Measurements from ENCODE around the gene TGFB1. TPM values are rescaled to one million over a fixed set of nuclear protein-coding genes. Genes with fewer than 3 reads are reported as not detected.

Gene TGFB1
- total and polyA plus RNA-seq, 9 of the 15 experiments (the other 6 are each of a cell fraction or from before 2014, with no cell fraction given): 0.24 to 159 (median 17.2) TPM

DNA sequence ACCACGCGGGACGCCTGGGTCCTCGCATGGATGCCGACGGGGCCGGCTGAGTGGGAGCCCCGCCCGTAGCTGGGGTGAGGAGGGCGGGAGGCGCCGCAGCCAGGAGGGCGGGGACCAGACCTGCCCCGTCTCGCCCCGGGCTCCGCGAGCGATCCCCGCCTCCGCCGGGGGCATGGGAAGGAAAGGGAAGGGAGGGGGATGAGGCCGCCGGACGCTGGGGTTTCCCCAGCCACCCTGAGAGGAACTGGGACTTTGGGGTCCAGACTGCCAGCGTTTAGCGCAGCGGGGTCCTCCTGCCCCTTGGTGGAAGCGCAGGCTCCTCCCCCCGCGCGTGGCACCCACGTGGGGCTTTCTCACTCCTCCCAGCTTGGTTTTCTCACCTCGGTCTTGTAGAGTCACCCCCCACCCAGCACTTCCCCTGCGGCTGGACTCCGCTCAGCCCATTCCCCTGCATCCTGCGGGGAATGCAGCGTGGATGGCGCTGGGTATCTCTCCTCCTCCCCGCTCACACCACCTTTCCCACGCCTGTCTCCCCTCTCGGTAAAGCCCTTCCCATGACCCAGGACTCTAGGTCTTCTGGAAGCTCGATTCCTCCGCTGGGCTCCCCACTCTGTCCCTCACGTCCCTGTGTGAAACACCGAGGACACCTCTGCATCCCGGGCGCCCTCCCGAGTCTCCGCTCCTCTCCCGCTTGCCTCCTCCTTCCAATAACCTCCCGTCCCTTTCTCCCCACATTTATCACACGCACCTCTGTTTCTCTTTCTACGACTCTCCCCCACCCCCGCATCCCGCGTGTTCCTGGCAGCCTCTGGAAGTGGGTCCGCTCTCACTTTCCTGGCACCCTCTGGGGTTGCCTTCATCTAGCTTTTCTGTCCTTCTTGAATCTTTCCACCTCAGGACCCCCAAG, 2.1 kb downstream of the TGFB1 start (continued):
- TF ChIP-seq, protein P1, sequence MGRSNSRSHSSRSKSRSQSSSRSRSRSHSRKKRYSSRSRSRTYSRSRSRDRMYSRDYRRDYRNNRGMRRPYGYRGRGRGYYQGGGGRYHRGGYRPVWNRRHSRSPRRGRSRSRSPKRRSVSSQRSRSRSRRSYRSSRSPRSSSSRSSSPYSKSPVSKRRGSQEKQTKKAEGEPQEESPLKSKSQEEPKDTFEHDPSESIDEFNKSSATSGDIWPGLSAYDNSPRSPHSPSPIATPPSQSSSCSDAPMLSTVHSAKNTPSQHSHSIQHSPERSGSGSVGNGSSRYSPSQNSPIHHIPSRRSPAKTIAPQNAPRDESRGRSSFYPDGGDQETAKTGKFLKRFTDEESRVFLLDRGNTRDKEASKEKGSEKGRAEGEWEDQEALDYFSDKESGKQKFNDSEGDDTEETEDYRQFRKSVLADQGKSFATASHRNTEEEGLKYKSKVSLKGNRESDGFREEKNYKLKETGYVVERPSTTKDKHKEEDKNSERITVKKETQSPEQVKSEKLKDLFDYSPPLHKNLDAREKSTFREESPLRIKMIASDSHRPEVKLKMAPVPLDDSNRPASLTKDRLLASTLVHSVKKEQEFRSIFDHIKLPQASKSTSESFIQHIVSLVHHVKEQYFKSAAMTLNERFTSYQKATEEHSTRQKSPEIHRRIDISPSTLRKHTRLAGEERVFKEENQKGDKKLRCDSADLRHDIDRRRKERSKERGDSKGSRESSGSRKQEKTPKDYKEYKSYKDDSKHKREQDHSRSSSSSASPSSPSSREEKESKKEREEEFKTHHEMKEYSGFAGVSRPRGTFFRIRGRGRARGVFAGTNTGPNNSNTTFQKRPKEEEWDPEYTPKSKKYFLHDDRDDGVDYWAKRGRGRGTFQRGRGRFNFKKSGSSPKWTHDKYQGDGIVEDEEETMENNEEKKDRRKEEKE (IDR thresholded peaks at IDR 0.05; ENCODE audit: borderline replicate concordance in 1 of 2, control insufficient read depth in 1 of 2, low read depth in 2 of 2, low read length in 1 of 2): no peak
- TF ChIP-seq SMAD4 (CRISPR knock-in tag; conservative IDR thresholded peaks at IDR 0.05): 0 out of 2 replicates have a peak, but pooled peaks have one; percentile 38
- TF ChIP-seq, protein P2, sequence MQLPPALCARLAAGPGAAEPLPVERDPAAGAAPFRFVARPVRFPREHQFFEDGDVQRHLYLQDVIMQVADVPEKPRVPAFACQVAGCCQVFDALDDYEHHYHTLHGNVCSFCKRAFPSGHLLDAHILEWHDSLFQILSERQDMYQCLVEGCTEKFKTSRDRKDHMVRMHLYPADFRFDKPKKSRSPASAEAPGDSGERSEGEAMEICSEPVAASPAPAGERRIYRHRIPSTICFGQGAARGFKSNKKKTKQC (CRISPR knock-in tag; IDR thresholded peaks at IDR 0.05): no peak; the same call in 1 of the 2 replicates
- TF ChIP-seq KLF6 (CRISPR knock-in tag; IDR thresholded peaks at IDR 0.05; ENCODE audit: borderline replicate concordance): no peak
- no peak for TF ChIP-seq KAT8 (IDR thresholded peaks at IDR 0.05; ENCODE audit: low read depth)
- TF ChIP-seq NCOA2 (IDR thresholded peaks at IDR 0.05; ENCODE audit: partially characterized antibody in 2 of 2): no peak
- TF ChIP-seq, protein P3, sequence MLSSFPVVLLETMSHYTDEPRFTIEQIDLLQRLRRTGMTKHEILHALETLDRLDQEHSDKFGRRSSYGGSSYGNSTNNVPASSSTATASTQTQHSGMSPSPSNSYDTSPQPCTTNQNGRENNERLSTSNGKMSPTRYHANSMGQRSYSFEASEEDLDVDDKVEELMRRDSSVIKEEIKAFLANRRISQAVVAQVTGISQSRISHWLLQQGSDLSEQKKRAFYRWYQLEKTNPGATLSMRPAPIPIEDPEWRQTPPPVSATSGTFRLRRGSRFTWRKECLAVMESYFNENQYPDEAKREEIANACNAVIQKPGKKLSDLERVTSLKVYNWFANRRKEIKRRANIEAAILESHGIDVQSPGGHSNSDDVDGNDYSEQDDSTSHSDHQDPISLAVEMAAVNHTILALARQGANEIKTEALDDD (IDR thresholded peaks at IDR 0.05): no peak
- no peak for TF ChIP-seq IRF2 (CRISPR knock-in tag; IDR thresholded peaks at IDR 0.05)
- TF ChIP-seq, protein P4, sequence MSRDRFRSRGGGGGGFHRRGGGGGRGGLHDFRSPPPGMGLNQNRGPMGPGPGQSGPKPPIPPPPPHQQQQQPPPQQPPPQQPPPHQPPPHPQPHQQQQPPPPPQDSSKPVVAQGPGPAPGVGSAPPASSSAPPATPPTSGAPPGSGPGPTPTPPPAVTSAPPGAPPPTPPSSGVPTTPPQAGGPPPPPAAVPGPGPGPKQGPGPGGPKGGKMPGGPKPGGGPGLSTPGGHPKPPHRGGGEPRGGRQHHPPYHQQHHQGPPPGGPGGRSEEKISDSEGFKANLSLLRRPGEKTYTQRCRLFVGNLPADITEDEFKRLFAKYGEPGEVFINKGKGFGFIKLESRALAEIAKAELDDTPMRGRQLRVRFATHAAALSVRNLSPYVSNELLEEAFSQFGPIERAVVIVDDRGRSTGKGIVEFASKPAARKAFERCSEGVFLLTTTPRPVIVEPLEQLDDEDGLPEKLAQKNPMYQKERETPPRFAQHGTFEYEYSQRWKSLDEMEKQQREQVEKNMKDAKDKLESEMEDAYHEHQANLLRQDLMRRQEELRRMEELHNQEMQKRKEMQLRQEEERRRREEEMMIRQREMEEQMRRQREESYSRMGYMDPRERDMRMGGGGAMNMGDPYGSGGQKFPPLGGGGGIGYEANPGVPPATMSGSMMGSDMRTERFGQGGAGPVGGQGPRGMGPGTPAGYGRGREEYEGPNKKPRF (IDR thresholded peaks at IDR 0.05; ENCODE audit: low read depth, low read length): no peak
- TF ChIP-seq ZNF79 (CRISPR knock-in tag; IDR thresholded peaks at IDR 0.05; ENCODE audit: low read depth): no peak
- no peak for TF ChIP-seq BRF1 (IDR thresholded peaks at IDR 0.05; ENCODE audit: borderline replicate concordance, extremely low read depth, insufficient read length)
- TF ChIP-seq, protein P5, sequence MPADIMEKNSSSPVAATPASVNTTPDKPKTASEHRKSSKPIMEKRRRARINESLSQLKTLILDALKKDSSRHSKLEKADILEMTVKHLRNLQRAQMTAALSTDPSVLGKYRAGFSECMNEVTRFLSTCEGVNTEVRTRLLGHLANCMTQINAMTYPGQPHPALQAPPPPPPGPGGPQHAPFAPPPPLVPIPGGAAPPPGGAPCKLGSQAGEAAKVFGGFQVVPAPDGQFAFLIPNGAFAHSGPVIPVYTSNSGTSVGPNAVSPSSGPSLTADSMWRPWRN (IDR thresholded peaks at IDR 0.05; ENCODE audit: low read depth): peak; percentile 98
- TF ChIP-seq, protein P6, sequence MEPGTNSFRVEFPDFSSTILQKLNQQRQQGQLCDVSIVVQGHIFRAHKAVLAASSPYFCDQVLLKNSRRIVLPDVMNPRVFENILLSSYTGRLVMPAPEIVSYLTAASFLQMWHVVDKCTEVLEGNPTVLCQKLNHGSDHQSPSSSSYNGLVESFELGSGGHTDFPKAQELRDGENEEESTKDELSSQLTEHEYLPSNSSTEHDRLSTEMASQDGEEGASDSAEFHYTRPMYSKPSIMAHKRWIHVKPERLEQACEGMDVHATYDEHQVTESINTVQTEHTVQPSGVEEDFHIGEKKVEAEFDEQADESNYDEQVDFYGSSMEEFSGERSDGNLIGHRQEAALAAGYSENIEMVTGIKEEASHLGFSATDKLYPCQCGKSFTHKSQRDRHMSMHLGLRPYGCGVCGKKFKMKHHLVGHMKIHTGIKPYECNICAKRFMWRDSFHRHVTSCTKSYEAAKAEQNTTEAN (CRISPR knock-in tag; IDR thresholded peaks at IDR 0.05): no peak
- no peak for TF ChIP-seq BHLHE40 (IDR thresholded peaks at IDR 0.05; ENCODE audit: low read length)
- no peak for TF ChIP-seq SMARCA5 (IDR thresholded peaks at IDR 0.05)
- TF ChIP-seq HNRNPLL (IDR thresholded peaks at IDR 0.05; ENCODE audit: low read depth, low read length, poor library complexity, severe bottlenecking): peak; percentile 21
- no peak for TF ChIP-seq ZNF232 (CRISPR knock-in tag; IDR thresholded peaks at IDR 0.05)
- no peak for TF ChIP-seq CBFA2T3 (IDR thresholded peaks at IDR 0.05)
